Measurements from ENCODE around the gene PTGES2.

- no peak for TF ChIP-seq CTCF (IDR thresholded peaks at IDR 0.05; ENCODE audit: low read depth, low read length, poor library complexity, severe bottlenecking)
- no peak for TF ChIP-seq EZH2phosphoT487 (IDR thresholded peaks at IDR 0.05; ENCODE audit: borderline replicate concordance, low read length)
Measured at GRCh38 chr9:128139621-128140020, 12.1 kb upstream of the PTGES2 start.
